Liver (tissue), 9 donors: ENCODE results near the gene ZKSCAN1. TPM values are rescaled to one million over a fixed set of nuclear protein-coding genes. Genes with fewer than 3 reads are reported as not detected.

Experiments
- DNase-seq: peaks from one replicate; pipeline ENCODE4 v3.0.0-alpha.2; 2017; ENCODE audit warnings: low spot score
- H3K27ac ChIP-seq, 2 donors: one replicate each; pipeline ENCODE4 v1.7.0; 2013; ENCODE audit warnings: inconsistent platforms in 2 of 2, low read length in 2 of 2, control low read depth in 1 of 2, low read depth in 1 of 2, mild to moderate bottlenecking in 1 of 2
- H3K27me3 ChIP-seq, 4 donors: one replicate each; pipeline versions ENCODE4 v1.6.1 to v1.7.0; 2013; ENCODE audit warnings: low read length in 3 of 4, inconsistent platforms in 1 of 4, mild to moderate bottlenecking in 1 of 4, moderate library complexity in 1 of 4; ENCODE audit not compliant: control insufficient read depth in 4 of 4, insufficient read depth in 4 of 4
- H3K36me3 ChIP-seq, 4 donors: one replicate each; pipeline versions ENCODE4 v1.6.1 to v1.7.0; 2013; ENCODE audit warnings: low read length in 3 of 4, mild to moderate bottlenecking in 3 of 4, low read depth in 1 of 4, moderate library complexity in 1 of 4; ENCODE audit not compliant: control insufficient read depth in 4 of 4, insufficient read depth in 3 of 4
- H3K4me1 ChIP-seq, 4 donors: one replicate each; pipeline versions ENCODE4 v1.6.1 to v1.7.0; 2013; ENCODE audit warnings: low read length in 3 of 4, mild to moderate bottlenecking in 3 of 4, moderate library complexity in 1 of 4; ENCODE audit not compliant: control insufficient read depth in 4 of 4, insufficient read depth in 4 of 4
- H3K4me3 ChIP-seq, 3 donors: one replicate each; pipeline versions ENCODE4 v1.6.1 to v1.7.0; 2013; ENCODE audit warnings: low read length in 3 of 3, control low read depth in 1 of 3, low read depth in 1 of 3, mild to moderate bottlenecking in 1 of 3
- H3K9ac ChIP-seq, 2 donors: one replicate each; pipeline ENCODE4 v1.7.0; 2013; ENCODE audit warnings: low read length in 2 of 2, mild to moderate bottlenecking in 2 of 2, moderate library complexity in 2 of 2, control low read depth in 1 of 2, low read depth in 1 of 2
- H3K9me3 ChIP-seq, 4 donors: one replicate each; pipeline versions ENCODE4 v1.6.1 to v1.7.0; 2013; ENCODE audit warnings: low read length in 3 of 4; ENCODE audit not compliant: control insufficient read depth in 4 of 4
- EGR1 ChIP-seq, 2 donors: IDR thresholded peaks; 2 replicates each; pipeline ENCODE4 v1.6.1; 2016 to 2018; ENCODE audit warnings: antibody characterized with exemption in 2 of 2, low read depth in 2 of 2
- FOXA1 ChIP-seq: IDR thresholded peaks from 2 replicates; pipeline ENCODE4 v1.6.1; 2016; ENCODE audit warnings: antibody characterized with exemption
- FOXA2 ChIP-seq: IDR thresholded peaks from 2 replicates; pipeline ENCODE4 v1.6.1; 2016; ENCODE audit warnings: antibody characterized with exemption
- GABPA ChIP-seq, 2 donors: IDR thresholded peaks in 1 of 2; conservative IDR thresholded peaks in 1 of 2; 2 replicates each; pipeline ENCODE4 v1.6.1; 2016; ENCODE audit warnings: antibody characterized with exemption in 2 of 2, mild to moderate bottlenecking in 1 of 2, moderate library complexity in 1 of 2
- HNF4A ChIP-seq, 2 donors: conservative IDR thresholded peaks; 2 replicates each; pipeline ENCODE4 v1.6.1; 2016; ENCODE audit warnings: antibody characterized with exemption in 2 of 2, mild to moderate bottlenecking in 2 of 2
- JUND ChIP-seq, 2 donors: IDR thresholded peaks; 2 replicates each; pipeline ENCODE4 v1.6.1; 2016; ENCODE audit warnings: antibody characterized with exemption in 2 of 2
- RXRA ChIP-seq, 2 donors: IDR thresholded peaks; 2 replicates each; pipeline ENCODE4 v1.6.1; 2017 to 2018; ENCODE audit warnings: antibody characterized with exemption in 2 of 2, mild to moderate bottlenecking in 1 of 2
- SP1 ChIP-seq: IDR thresholded peaks from 2 replicates; pipeline ENCODE4 v1.6.1; 2018; ENCODE audit warnings: antibody characterized with exemption, mild to moderate bottlenecking
- TAF1 ChIP-seq: conservative IDR thresholded peaks from 2 replicates; pipeline ENCODE4 v1.6.1; 2016; ENCODE audit warnings: antibody characterized with exemption, mild to moderate bottlenecking
- WGBS: extraction: QIAGEN DNeasy Blood & Tissue Kit; methylation state at CpG from one replicate; pipeline ENCODE4 v1.1.7; 2013; 5-methylcytosine and 5-hydroxymethylcytosine counted together
- polyA plus RNA-seq, 2 donors: library from polyadenylated mRNA; stranded (reverse) in 1 of 2; unstranded in 1 of 2; fragments of 200-250 nt in 1 of 2; fragments of >200 nt in 1 of 2; fragmentation: Nextera tagmentation in 1 of 2; extraction: Ambion mirVana in 1 of 2; gene quantifications; one replicate each; pipeline versions ENCODE4 v1.2.1 to v1.2.3, GENCODE V29; 2013 to 2015
- total RNA-seq, 2 donors: library from RNA; depleted of rRNA; stranded (reverse); fragments of >200 nt; gene quantifications; one replicate each; pipeline ENCODE4 v1.2.3, GENCODE V29; 2014
- TF ChIP-seq, protein P1 (sequence below): IDR thresholded peaks from 2 replicates; pipeline ENCODE4 v1.6.1; 2016; ENCODE audit warnings: antibody characterized with exemption
- TF ChIP-seq, protein P2 (sequence below): fragments of 150-350 bp; IDR thresholded peaks from 2 replicates; pipeline ENCODE4 v1.5.1; 2017; ENCODE audit warnings: improper control_type of control experiment, low read depth, low read length; ENCODE audit not compliant: missing input control
- TF ChIP-seq, protein P3 (sequence below): IDR thresholded peaks from 2 replicates; pipeline ENCODE4 v1.6.1; 2016; ENCODE audit warnings: antibody characterized with exemption
- TF ChIP-seq, protein P4 (sequence below): IDR thresholded peaks from 2 replicates; pipeline ENCODE4 v1.6.1; 2016; ENCODE audit warnings: antibody characterized with exemption, mild to moderate bottlenecking
- TF ChIP-seq, protein P5 (sequence below): IDR thresholded peaks from 2 replicates; pipeline ENCODE4 v1.6.1; 2016; ENCODE audit warnings: antibody characterized with exemption
- donor health status: healthy.
- donor health status: healthy.
- donor health status: healthy.
- donor health status: healthy.
- donor health status: healthy.

Gene ZKSCAN1
- total and polyA plus RNA-seq, 4 donors: 11.8 to 117 (median 30.1) TPM

DNA sequence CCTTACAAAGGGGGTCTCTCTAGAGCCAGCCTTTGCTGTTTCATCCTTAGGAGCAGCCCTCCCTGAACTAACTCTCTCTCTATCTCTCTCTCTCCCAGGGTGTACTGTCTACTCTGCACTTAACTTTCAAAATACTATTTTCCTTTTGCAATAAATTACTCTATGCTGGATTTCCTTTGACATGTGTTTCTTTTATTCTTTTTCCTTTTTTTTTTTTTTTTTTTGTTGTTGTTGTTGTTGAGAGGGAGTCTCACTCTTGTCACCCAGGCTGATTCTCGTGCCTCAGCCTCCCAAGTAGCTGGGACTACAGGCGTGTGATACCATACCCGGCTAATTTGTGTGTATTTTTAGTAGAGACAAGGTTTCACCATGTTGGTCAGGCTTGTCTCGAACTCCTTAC is 67.6 kb downstream of the ZKSCAN1 start:
- Histone ChIP-seq H3K36me3 (peaks cover 0 to 4% (median 0%) of the 10 kb centered on the region in 4 donors), H3K27me3 (no peaks in the 10 kb centered on the region), H3K4me3 (no peak overlapping the region), H3K27ac (peak overlapping the region; percentile 89 to 90), H3K9me3 (no peaks in the 10 kb centered on the region), H3K4me1 (peaks cover 13 to 36% (median 29%) of the 10 kb centered on the region in 4 donors), H3K9ac (no peak overlapping the region)
- TF ChIP-seq HNF4A (conservative IDR thresholded peaks at IDR 0.05) (no peak), RXRA (IDR thresholded peaks at IDR 0.05) (peak in 1 of 2 donors; percentile 1), SP1 (no peak), FOXA1 (no peak), FOXA2 (no peak)
- TF ChIP-seq, protein P1, sequence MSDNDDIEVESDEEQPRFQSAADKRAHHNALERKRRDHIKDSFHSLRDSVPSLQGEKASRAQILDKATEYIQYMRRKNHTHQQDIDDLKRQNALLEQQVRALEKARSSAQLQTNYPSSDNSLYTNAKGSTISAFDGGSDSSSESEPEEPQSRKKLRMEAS: no peak
- TF ChIP-seq, protein P2, sequence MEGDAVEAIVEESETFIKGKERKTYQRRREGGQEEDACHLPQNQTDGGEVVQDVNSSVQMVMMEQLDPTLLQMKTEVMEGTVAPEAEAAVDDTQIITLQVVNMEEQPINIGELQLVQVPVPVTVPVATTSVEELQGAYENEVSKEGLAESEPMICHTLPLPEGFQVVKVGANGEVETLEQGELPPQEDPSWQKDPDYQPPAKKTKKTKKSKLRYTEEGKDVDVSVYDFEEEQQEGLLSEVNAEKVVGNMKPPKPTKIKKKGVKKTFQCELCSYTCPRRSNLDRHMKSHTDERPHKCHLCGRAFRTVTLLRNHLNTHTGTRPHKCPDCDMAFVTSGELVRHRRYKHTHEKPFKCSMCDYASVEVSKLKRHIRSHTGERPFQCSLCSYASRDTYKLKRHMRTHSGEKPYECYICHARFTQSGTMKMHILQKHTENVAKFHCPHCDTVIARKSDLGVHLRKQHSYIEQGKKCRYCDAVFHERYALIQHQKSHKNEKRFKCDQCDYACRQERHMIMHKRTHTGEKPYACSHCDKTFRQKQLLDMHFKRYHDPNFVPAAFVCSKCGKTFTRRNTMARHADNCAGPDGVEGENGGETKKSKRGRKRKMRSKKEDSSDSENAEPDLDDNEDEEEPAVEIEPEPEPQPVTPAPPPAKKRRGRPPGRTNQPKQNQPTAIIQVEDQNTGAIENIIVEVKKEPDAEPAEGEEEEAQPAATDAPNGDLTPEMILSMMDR: no peak
- no peak for DNase-seq
- WGBS: 69% methylated on average over 4 of the region's 4 CpGs

DNA sequence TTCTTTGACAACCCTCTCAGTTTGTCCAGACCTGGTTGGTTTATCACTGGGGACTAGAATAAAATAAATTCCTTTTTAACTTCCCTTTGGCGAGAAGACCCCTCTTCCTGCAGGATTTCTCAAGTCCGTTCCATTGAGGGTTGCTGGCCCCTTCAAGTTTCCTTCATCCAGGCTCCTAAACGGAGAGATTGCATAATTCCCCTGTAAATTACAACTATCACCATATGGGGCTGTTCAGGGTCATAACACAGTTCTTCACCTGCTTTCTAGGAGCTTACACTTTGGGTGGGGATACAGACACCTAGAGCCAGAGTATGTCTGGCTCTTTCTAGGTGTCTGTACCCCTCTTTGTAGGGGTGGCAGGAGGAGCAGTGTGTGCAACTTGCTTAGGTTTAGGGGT is 70.1 kb downstream of the ZKSCAN1 start:
- no peak for DNase-seq
- H3K27me3 ChIP-seq: no peaks in the 10 kb centered on the region
- H3K4me1 ChIP-seq: peaks cover 9 to 34% (median 21%) of the 10 kb centered on the region in 4 donors
- H3K27ac ChIP-seq: no peak overlapping the region
- H3K9me3 ChIP-seq: no peaks in the 10 kb centered on the region
- H3K4me3 ChIP-seq: no peak overlapping the region
- no peak overlapping the region for H3K9ac ChIP-seq
- WGBS: 59% methylated on average over 3 of the region's 3 CpGs
- no peak for TF ChIP-seq EGR1 (IDR thresholded peaks at IDR 0.05; ENCODE audit: low read depth in 2 of 2)
- TF ChIP-seq HNF4A (conservative IDR thresholded peaks at IDR 0.05): no peak
- TF ChIP-seq, protein P3, sequence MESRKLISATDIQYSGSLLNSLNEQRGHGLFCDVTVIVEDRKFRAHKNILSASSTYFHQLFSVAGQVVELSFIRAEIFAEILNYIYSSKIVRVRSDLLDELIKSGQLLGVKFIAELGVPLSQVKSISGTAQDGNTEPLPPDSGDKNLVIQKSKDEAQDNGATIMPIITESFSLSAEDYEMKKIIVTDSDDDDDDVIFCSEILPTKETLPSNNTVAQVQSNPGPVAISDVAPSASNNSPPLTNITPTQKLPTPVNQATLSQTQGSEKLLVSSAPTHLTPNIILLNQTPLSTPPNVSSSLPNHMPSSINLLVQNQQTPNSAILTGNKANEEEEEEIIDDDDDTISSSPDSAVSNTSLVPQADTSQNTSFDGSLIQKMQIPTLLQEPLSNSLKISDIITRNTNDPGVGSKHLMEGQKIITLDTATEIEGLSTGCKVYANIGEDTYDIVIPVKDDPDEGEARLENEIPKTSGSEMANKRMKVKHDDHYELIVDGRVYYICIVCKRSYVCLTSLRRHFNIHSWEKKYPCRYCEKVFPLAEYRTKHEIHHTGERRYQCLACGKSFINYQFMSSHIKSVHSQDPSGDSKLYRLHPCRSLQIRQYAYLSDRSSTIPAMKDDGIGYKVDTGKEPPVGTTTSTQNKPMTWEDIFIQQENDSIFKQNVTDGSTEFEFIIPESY: no peak
- TF ChIP-seq, protein P4, sequence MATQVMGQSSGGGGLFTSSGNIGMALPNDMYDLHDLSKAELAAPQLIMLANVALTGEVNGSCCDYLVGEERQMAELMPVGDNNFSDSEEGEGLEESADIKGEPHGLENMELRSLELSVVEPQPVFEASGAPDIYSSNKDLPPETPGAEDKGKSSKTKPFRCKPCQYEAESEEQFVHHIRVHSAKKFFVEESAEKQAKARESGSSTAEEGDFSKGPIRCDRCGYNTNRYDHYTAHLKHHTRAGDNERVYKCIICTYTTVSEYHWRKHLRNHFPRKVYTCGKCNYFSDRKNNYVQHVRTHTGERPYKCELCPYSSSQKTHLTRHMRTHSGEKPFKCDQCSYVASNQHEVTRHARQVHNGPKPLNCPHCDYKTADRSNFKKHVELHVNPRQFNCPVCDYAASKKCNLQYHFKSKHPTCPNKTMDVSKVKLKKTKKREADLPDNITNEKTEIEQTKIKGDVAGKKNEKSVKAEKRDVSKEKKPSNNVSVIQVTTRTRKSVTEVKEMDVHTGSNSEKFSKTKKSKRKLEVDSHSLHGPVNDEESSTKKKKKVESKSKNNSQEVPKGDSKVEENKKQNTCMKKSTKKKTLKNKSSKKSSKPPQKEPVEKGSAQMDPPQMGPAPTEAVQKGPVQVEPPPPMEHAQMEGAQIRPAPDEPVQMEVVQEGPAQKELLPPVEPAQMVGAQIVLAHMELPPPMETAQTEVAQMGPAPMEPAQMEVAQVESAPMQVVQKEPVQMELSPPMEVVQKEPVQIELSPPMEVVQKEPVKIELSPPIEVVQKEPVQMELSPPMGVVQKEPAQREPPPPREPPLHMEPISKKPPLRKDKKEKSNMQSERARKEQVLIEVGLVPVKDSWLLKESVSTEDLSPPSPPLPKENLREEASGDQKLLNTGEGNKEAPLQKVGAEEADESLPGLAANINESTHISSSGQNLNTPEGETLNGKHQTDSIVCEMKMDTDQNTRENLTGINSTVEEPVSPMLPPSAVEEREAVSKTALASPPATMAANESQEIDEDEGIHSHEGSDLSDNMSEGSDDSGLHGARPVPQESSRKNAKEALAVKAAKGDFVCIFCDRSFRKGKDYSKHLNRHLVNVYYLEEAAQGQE: no peak
- no peak for TF ChIP-seq TAF1
- no peak for TF ChIP-seq RXRA (IDR thresholded peaks at IDR 0.05)
- no peak for TF ChIP-seq FOXA1
- TF ChIP-seq GABPA (IDR thresholded peaks at IDR 0.05 in 1 of 2, conservative IDR thresholded peaks at IDR 0.05 in 1 of 2): no peak
- TF ChIP-seq FOXA2: no peak
- TF ChIP-seq JUND (IDR thresholded peaks at IDR 0.05): no peak
- TF ChIP-seq, protein P5, sequence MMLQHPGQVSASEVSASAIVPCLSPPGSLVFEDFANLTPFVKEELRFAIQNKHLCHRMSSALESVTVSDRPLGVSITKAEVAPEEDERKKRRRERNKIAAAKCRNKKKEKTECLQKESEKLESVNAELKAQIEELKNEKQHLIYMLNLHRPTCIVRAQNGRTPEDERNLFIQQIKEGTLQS: no peak
- peaks cover 0 to 3% (median 1%) of the 10 kb centered on the region in 4 donors for H3K36me3 ChIP-seq
